Suprapubic skin (tissue), 4 donors: Measurements from ENCODE around the gene SNRPD3. TPM values are rescaled to one million over a fixed set of nuclear protein-coding genes. Genes with fewer than 3 reads are reported as not detected.

Experiments
- DNase-seq, 2 donors: peaks; one replicate each; pipeline ENCODE4 v3.0.0-alpha.2; 2019; ENCODE audit warnings: low spot score in 2 of 2
- H3K27ac ChIP-seq: fragments of 200-600 bp; sonication (generic); one replicate; pipeline ENCODE4 v1.5.1; 2019
- H3K27me3 ChIP-seq: fragments of 200-600 bp; sonication (generic); one replicate; pipeline ENCODE4 v1.5.1; 2019
- H3K36me3 ChIP-seq: fragments of 200-600 bp; sonication (generic); one replicate; pipeline ENCODE4 v1.5.1; 2019
- H3K4me1 ChIP-seq: fragments of 200-600 bp; sonication (generic); one replicate; pipeline ENCODE4 v1.5.1; 2019
- H3K4me3 ChIP-seq: fragments of 200-600 bp; sonication (generic); one replicate; pipeline ENCODE4 v1.5.1; 2019; ENCODE audit warnings: mild to moderate bottlenecking
- H3K9me3 ChIP-seq: fragments of 200-600 bp; sonication (generic); one replicate; pipeline ENCODE4 v1.5.1; 2019
- EP300 ChIP-seq: sonication (generic); formaldehyde crosslinking; IDR thresholded peaks from one replicate; pipeline ENCODE4 v1.6.1; 2017; ENCODE audit warnings: antibody characterized with exemption
- POLR2A ChIP-seq, 2 donors: fragments of 450-650 bp; IDR thresholded peaks; one replicate each; pipeline ENCODE4 v1.6.1; 2017; ENCODE audit warnings: antibody characterized with exemption in 2 of 2, mild to moderate bottlenecking in 2 of 2, moderate library complexity in 2 of 2
- POLR2AphosphoS5 ChIP-seq, 3 donors: sonication (generic); formaldehyde crosslinking; IDR thresholded peaks; one replicate each; pipeline ENCODE4 v1.6.1; 2017; ENCODE audit warnings: antibody characterized with exemption in 3 of 3
- WGBS: methylation state at CpG from one replicate; pipeline ENCODE4 v1.1.5; 2018; 5-methylcytosine and 5-hydroxymethylcytosine counted together
- total RNA-seq, 4 donors: library from RNA; depleted of rRNA; stranded (reverse); fragments of >200 nt; gene quantifications; one replicate each; pipeline ENCODE4 v1.1.0, GENCODE V29; 2016
- TF ChIP-seq, protein P1 (sequence below), 2 donors: fragments of 200-600 bp in 1 of 2; fragments of 450-650 bp in 1 of 2; sonication (generic) in 1 of 2; IDR thresholded peaks; one replicate each; pipeline ENCODE4 v1.5.1; 2016 to 2019; ENCODE audit warnings: antibody characterized with exemption in 2 of 2, mild to moderate bottlenecking in 1 of 2, moderate library complexity in 1 of 2

SNRPD3 gene
- total RNA-seq, 4 donors from 2014 or later = 168 to 208 (median 186) TPM

- H3K4me3 ChIP-seq = no peak overlapping the region
- no peak for DNase-seq
- peaks cover 51% of the 10 kb centered on the region for H3K36me3 ChIP-seq
- 74% methylated on average over 8 of the region's 8 CpGs for WGBS
- H3K27me3 ChIP-seq = no peaks in the 10 kb centered on the region
- no peak overlapping the region for H3K27ac ChIP-seq
- H3K4me1 ChIP-seq = peaks cover 30% of the 10 kb centered on the region
- H3K9me3 ChIP-seq = no peaks in the 10 kb centered on the region
- TF ChIP-seq EP300 (no peak), POLR2AphosphoS5 (IDR thresholded peaks at IDR 0.05) (no peak)
- TF ChIP-seq, protein P1, sequence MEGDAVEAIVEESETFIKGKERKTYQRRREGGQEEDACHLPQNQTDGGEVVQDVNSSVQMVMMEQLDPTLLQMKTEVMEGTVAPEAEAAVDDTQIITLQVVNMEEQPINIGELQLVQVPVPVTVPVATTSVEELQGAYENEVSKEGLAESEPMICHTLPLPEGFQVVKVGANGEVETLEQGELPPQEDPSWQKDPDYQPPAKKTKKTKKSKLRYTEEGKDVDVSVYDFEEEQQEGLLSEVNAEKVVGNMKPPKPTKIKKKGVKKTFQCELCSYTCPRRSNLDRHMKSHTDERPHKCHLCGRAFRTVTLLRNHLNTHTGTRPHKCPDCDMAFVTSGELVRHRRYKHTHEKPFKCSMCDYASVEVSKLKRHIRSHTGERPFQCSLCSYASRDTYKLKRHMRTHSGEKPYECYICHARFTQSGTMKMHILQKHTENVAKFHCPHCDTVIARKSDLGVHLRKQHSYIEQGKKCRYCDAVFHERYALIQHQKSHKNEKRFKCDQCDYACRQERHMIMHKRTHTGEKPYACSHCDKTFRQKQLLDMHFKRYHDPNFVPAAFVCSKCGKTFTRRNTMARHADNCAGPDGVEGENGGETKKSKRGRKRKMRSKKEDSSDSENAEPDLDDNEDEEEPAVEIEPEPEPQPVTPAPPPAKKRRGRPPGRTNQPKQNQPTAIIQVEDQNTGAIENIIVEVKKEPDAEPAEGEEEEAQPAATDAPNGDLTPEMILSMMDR (IDR thresholded peaks at IDR 0.05) = no peak
Observed at GRCh38 chr22:24566899-24567511, 11.2 kb downstream of the SNRPD3 start.

GRCh38 chr22:24567668-24568067 lies 11.9 kb downstream of the SNRPD3 start:
- Histone ChIP-seq H3K9me3 (no peaks in the 10 kb centered on the region), H3K27ac (no peak overlapping the region), H3K27me3 (no peaks in the 10 kb centered on the region), H3K4me3 (no peak overlapping the region), H3K36me3 (peaks cover 53% of the 10 kb centered on the region), H3K4me1 (peaks cover 27% of the 10 kb centered on the region)
- no peak for DNase-seq
- TF ChIP-seq EP300 (no peak), POLR2AphosphoS5 (IDR thresholded peaks at IDR 0.05) (no peak)
- WGBS = 85% methylated on average over 10 of the region's 10 CpGs

DNA sequence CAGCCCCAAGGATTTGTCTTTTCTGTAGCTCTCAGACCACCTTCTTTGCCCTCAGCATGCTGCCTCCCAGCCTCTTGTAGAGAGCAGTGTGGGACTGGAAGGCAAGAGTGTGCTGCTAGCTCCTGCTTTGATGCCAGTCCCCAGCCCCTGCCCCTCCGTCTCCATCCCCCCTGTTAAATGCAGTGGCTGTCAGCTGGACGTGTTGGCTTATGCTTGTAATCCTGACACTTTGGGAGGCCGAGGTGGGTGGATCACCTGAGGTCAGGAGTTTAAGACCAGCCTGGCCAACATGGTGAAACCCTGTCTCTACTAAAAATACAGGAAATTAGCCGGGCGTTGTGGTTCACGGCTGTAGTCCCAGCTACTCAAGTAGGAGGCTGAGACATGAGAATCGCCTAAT lies 15.5 kb downstream of the SNRPD3 start:
- 90% methylated on average over 7 of the region's 7 CpGs for WGBS
- no peak overlapping the region for H3K27ac ChIP-seq
- no peaks in the 10 kb centered on the region for H3K27me3 ChIP-seq
- H3K4me1 ChIP-seq = peaks cover 7% of the 10 kb centered on the region
- peaks cover 70% of the 10 kb centered on the region for H3K36me3 ChIP-seq
- TF ChIP-seq POLR2AphosphoS5 (IDR thresholded peaks at IDR 0.05) (no peak), EP300 (no peak), POLR2A (IDR thresholded peaks at IDR 0.05) (no peak)
- TF ChIP-seq, protein P1 (IDR thresholded peaks at IDR 0.05) = no peak
- H3K9me3 ChIP-seq = no peaks in the 10 kb centered on the region
- DNase-seq = no peak
- no peak overlapping the region for H3K4me3 ChIP-seq

GRCh38 chr22:24576778-24577177 lies 21.0 kb downstream of the SNRPD3 start:
- H3K36me3 ChIP-seq = peaks cover 32% of the 10 kb centered on the region
- H3K4me3 ChIP-seq = no peak overlapping the region
- TF ChIP-seq, protein P1 (IDR thresholded peaks at IDR 0.05) = no peak
- TF ChIP-seq POLR2AphosphoS5 (IDR thresholded peaks at IDR 0.05) = no peak
- no peak for TF ChIP-seq EP300
- TF ChIP-seq POLR2A (IDR thresholded peaks at IDR 0.05) = no peak
- H3K27me3 ChIP-seq = no peaks in the 10 kb centered on the region
- no peak for DNase-seq
- H3K27ac ChIP-seq = no peak overlapping the region
- WGBS = 64% methylated on average over 1 of the region's 1 CpG
- H3K4me1 ChIP-seq = peaks cover 30% of the 10 kb centered on the region
- no peaks in the 10 kb centered on the region for H3K9me3 ChIP-seq

- Histone ChIP-seq H3K27me3 (no peaks in the 10 kb centered on the region), H3K4me1 (peaks cover 42% of the 10 kb centered on the region), H3K9me3 (no peaks in the 10 kb centered on the region), H3K27ac (peak overlapping the region; percentile 74), H3K36me3 (peaks cover 13% of the 10 kb centered on the region), H3K4me3 (no peak overlapping the region)
- TF ChIP-seq POLR2AphosphoS5 (IDR thresholded peaks at IDR 0.05) (no peak), POLR2A (IDR thresholded peaks at IDR 0.05) (no peak), EP300 (no peak)
- TF ChIP-seq, protein P1 (IDR thresholded peaks at IDR 0.05) = no peak
- DNase-seq = no peak
- 53% methylated on average over 8 of the region's 8 CpGs for WGBS
Observed at GRCh38 chr22:24578355-24579257, 22.8 kb downstream of the SNRPD3 start.
